GM13976 (cell line): ENCODE results near the gene OSBPL3.

ENCODE experiments used
- DNase-seq: peaks from one replicate; pipeline ENCODE4 v3.0.0; 2012; ENCODE audit warnings: low spot score
- CTCF ChIP-seq: IDR thresholded peaks from 2 replicates; pipeline ENCODE4 v1.5.1; 2012; ENCODE audit warnings: borderline replicate concordance, mild to moderate bottlenecking; ENCODE audit not compliant: insufficient read depth; ENCODE audit errors: extremely low read depth, missing control alignments, control extremely low read depth
- in situ Hi-C: fragments of 300-500 bp; cut with MboI; formaldehyde crosslinking; loops from one replicate; pipeline ENCODE4 v1.12.0; 2022; ENCODE audit warnings: low sequenced_read_pairs, mixed read lengths, inconsistent platforms; ENCODE audit not compliant: unreplicated experiment

OSBPL3 gene

GRCh38 chr7:24889611-24890010 lies 90.4 kb downstream of the OSBPL3 start:
- in situ Hi-C loops: no loop called here
- no peak for TF ChIP-seq CTCF
- no peak for DNase-seq

- no peak for DNase-seq
- in situ Hi-C loops: no loop called here
- TF ChIP-seq CTCF: no peak
Measured at GRCh38 chr7:24888653-24889052, 91.3 kb downstream of the OSBPL3 start.

GRCh38 chr7:24885716-24886115 lies 94.3 kb downstream of the OSBPL3 start:
- in situ Hi-C loops: no loop called here
- no peak for TF ChIP-seq CTCF
- DNase-seq: no peak

GRCh38 chr7:24885305-24885704 lies 94.7 kb downstream of the OSBPL3 start:
- no peak for DNase-seq
- no peak for TF ChIP-seq CTCF
- in situ Hi-C loops: no loop called here

- no peak for DNase-seq
- in situ Hi-C loops: no loop called here
- no peak for TF ChIP-seq CTCF
Measured at GRCh38 chr7:24884401-24884800, 95.6 kb downstream of the OSBPL3 start.

GRCh38 chr7:24883622-24884013 lies 96.4 kb downstream of the OSBPL3 start:
- no peak for TF ChIP-seq CTCF
- DNase-seq: no peak
- in situ Hi-C loops: no loop called here

- TF ChIP-seq CTCF: no peak
- DNase-seq: no peak
- in situ Hi-C loops: no loop called here
Measured at GRCh38 chr7:24882989-24883621, 96.9 kb downstream of the OSBPL3 start.
